Measurements from ENCODE around the gene MBTPS2. TPM values are rescaled to one million over a fixed set of nuclear protein-coding genes. Genes with fewer than 3 reads are reported as not detected.

MBTPS2 gene
- total and polyA plus RNA-seq, 9 of the 15 experiments (the other 6 are each of a cell fraction or from before 2014, with no cell fraction given) = 2.3 to 18.7 (median 4.0) TPM

GRCh38 chrX:21875013-21875412, 35.6 kb downstream of the MBTPS2 start (continued):
- TF ChIP-seq NCOA4 (IDR thresholded peaks at IDR 0.05; ENCODE audit: partially characterized antibody) (no peak), RFX1 (IDR thresholded peaks at IDR 0.05) (no peak)

- no peak overlapping the region for H2AFZ ChIP-seq (ENCODE audit: low read depth, low read length)
- no peak for TF ChIP-seq JUND (IDR thresholded peaks at IDR 0.05; ENCODE audit: borderline replicate concordance, low read depth, low read length)
- TF ChIP-seq JUND (tag; IDR thresholded peaks at IDR 0.05; ENCODE audit: borderline replicate concordance, low read depth, low read length) = no peak
- no peak for TF ChIP-seq ZNF740 (CRISPR knock-in tag; IDR thresholded peaks at IDR 0.05)
- no peak for TF ChIP-seq ZNF740 (tag; IDR thresholded peaks at IDR 0.05)
- TF ChIP-seq NCOA1 (IDR thresholded peaks at IDR 0.05; ENCODE audit: low read depth) = no peak
- TF ChIP-seq ZNF143 (CRISPR knock-in tag; IDR thresholded peaks at IDR 0.05) = no peak
- no peak for TF ChIP-seq ZNF518B (CRISPR knock-in tag; IDR thresholded peaks at IDR 0.05)
- no peak for TF ChIP-seq CEBPB (tag; IDR thresholded peaks at IDR 0.05)
- TF ChIP-seq ZNF75A (CRISPR knock-in tag; IDR thresholded peaks at IDR 0.05) = no peak
- no peak for TF ChIP-seq SREBF1 (IDR thresholded peaks at IDR 0.05; ENCODE audit: borderline replicate concordance, low read depth, low read length)
- no peak for TF ChIP-seq TAF1 (IDR thresholded peaks at IDR 0.05; ENCODE audit: control insufficient read depth, extremely low read depth, insufficient read depth, low read length, severe bottlenecking)
- TF ChIP-seq KDM5B (IDR thresholded peaks at IDR 0.05; ENCODE audit: insufficient replicate concordance, low read depth, low read length) = no peak
- no peak for TF ChIP-seq PHTF2 (CRISPR knock-in tag; IDR thresholded peaks at IDR 0.05)
- no peak for TF ChIP-seq FOS (IDR thresholded peaks at IDR 0.05; ENCODE audit: extremely low read depth, insufficient read length)
- no peak for TF ChIP-seq SRSF9 (IDR thresholded peaks at IDR 0.05; ENCODE audit: borderline replicate concordance, low read depth, low read length)
- no peaks in the 10 kb centered on the region for H3K79me2 ChIP-seq (ENCODE audit: control insufficient read depth, insufficient read depth, low read length)
- H4K20me1 ChIP-seq (replicated peaks; ENCODE audit: control insufficient read depth, insufficient read depth, low read length) = no peaks in the 10 kb centered on the region
- 87% methylated on average over 3 of the region's 3 CpGs for WGBS (ENCODE audit: insufficient coverage, low coverage, missing lambda C conversion rate)
- no peak for FAIRE-seq
- intact Hi-C loops (cut with micrococcal nuclease) (no loop called here), in situ Hi-C loops (cut with MboI) (no loop called here)
- no peak overlapping the region for H3K4me2 ChIP-seq (ENCODE audit: insufficient read depth, low read length)
- DNase-seq (ENCODE audit: extremely low read depth in 1 of 4, low spot score in 3 of 4) = no peak
- no TSS peak for BruUV-seq (replicated peaks)
- no peak overlapping the region for H3K9ac ChIP-seq (ENCODE audit: insufficient read depth in 1 of 2, low read depth in 2 of 2, low read length in 2 of 2)
- ChIA-PET CTCF (ENCODE audit: low intra/inter-chr PET ratio) (no interaction called here), POLR2A (no interaction called here)
- H3K36me3 ChIP-seq (ENCODE audit: control insufficient read depth, insufficient read depth, low read length) = peaks cover 3% of the 10 kb centered on the region; the same call in 1 of the 3 replicates
- no peaks in the 10 kb centered on the region for H3K27me3 ChIP-seq (ENCODE audit: control insufficient read depth in 2 of 2, insufficient read depth in 2 of 2, low read length in 2 of 2)
- no peak overlapping the region for H3K27ac ChIP-seq (ENCODE audit: extremely low read depth, low read depth, low read length)
- no peaks in the 10 kb centered on the region for H3K9me1 ChIP-seq (ENCODE audit: control insufficient read depth, insufficient read depth, low read length)
- no peak overlapping the region for H3K4me3 ChIP-seq
- H3K9me3 ChIP-seq (replicated peaks; ENCODE audit: control insufficient read depth, insufficient read depth, low read depth, low read length) = no peaks in the 10 kb centered on the region
- no peaks in the 10 kb centered on the region for H3K4me1 ChIP-seq (replicated peaks in 1 of 2; ENCODE audit: control insufficient read depth in 2 of 2, insufficient read depth in 2 of 2, low read length in 2 of 2)
- ATAC-seq = no peak
Observed at GRCh38 chrX:21881881-21882574, 42.6 kb downstream of the MBTPS2 start.

All from K562 (cell line).